Renal cortical epithelial cell (primary cell): ENCODE results near the gene PHF21A. TPM values are rescaled to one million over a fixed set of nuclear protein-coding genes. Genes with fewer than 3 reads are reported as not detected.

Source experiments
- DNase-seq: peaks from one replicate; pipeline ENCODE4 v3.0.0-alpha.2; 2011; ENCODE audit warnings: low read depth
- total RNA-seq: library from RNA; depleted of rRNA; stranded (reverse); fragments of >200 nt; gene quantifications from 2 replicates; pipeline ENCODE4 v1.2.3, GENCODE V29; 2014

PHF21A gene
- 8.9 and 27.7 TPM in 2 replicates for total RNA-seq

GRCh38 chr11:46121301-46121723 is at the start of gene PHF21A:
PHF21A (minus strand) TSS chr11:46121454; CDS start chr11:46084219, 37,235 bp downstream.
- DNase-seq, result peak; percentile 66

DNA sequence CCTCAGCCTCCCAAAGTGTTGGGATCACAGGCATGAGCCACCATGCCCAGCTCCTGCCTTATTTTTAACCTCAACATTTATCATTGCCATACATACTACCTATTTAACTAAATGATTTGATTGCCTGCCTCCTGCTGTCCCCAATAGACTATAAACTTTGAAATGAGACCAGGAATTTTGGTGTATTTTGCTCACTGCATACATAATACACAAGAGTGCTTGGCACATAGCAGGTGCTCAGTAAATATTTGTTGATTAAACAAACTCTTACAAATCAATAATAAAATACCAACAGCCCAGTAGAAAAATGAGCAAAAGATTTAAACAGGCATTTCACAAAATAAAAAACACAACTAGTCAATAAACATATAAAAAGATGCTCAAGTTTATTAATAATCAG is 49.5 kb upstream of the PHF21A start:
- no peak for DNase-seq

DNA sequence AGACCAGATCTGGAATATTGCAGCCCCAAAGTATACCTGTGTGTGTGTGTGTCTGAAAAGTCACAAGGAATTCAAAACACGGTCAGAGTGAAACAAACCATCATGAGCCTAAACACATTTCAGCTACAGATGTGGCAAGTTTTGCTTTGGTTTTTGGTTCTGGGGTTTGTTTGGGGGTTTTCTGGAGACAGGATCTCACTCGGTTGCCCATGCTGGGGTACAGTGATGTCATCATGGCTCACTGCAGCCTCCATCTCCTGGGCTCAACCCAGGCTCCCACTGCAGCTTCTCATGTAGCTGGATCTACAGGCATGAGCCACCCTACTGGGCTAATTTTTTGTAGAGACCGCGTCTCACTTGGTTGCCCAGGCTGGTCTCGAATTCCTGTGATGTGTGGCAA is 41.4 kb upstream of the PHF21A start:
- DNase-seq, result no peak

GRCh38 chr11:46161201-46161600 is 39.9 kb upstream of the PHF21A start:
- DNase-seq, result no peak

- no peak for DNase-seq
These were observed 38.8 kb upstream of the PHF21A start for GRCh38 chr11:46160100-46160499.

GRCh38 chr11:46159680-46160079 is 38.4 kb upstream of the PHF21A start:
- DNase-seq, result peak; percentile 26

DNA sequence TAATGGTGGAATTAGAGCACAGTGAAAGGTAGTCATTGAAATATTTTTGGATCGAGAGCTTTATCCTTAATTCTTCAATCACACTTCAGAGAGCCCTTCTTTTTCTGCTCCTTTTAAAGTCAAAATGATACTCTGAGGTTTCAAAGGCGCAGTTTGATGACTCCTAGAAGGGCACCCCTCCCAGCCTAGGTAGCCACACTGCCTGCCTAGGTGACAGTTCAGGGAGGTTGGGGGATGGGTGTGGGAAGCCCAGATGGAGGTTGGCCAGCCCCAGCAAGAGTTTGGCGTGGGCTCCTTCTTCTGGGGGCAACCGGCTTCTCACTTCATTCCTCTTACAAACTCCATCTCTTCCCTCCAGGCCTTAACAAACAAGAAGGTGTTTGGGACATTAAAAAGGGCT is 28.6 kb upstream of the PHF21A start:
- DNase-seq, result no peak

- DNase-seq, result no peak
These were observed 28.1 kb upstream of the PHF21A start for GRCh38 chr11:46149342-46149741.

DNA sequence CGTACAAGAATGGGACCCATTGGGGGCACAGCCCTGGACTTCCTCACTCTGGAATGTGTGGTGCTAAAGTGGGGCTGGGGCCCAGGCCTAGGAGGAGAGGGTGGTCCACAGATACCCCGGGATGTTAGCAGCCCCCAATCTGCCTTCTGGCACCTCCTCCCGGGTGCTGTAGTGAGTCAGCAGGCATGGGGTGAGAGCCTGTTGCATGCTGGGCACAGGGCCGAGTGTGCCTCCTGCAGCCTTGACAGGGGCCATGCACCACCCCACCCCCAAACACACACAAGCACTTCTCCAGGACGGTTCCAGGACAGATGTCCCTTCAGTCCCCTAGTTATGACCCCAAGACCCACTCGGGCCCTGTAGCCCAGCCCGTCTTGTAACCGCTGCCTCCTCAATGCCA is 23.5 kb upstream of the PHF21A start:
- DNase-seq, result no peak

GRCh38 chr11:46143049-46143806 is 22.0 kb upstream of the PHF21A start:
- DNase-seq, result no peak

- DNase-seq, result no peak
These were observed 21.3 kb upstream of the PHF21A start for GRCh38 chr11:46142561-46142960.

DNA sequence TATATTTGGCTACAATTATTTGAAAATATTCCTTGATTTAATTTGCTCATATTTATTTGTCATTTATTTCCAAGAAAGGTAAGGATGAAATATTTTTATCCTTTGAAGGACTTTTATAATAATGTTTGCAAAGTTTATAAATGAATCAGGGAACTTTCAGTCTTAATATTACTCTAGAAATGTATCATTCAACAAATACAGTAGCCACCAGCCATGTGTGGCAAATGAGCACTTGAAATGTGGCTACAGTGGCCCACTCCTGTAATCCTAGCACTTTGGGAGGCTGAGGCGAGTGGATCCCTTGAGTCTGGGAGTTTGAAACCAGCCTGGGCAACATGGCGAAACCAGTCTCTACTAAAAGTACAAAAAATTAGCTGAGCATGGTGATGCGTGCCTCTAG is 20.3 kb upstream of the PHF21A start:
- DNase-seq, result no peak

DNA sequence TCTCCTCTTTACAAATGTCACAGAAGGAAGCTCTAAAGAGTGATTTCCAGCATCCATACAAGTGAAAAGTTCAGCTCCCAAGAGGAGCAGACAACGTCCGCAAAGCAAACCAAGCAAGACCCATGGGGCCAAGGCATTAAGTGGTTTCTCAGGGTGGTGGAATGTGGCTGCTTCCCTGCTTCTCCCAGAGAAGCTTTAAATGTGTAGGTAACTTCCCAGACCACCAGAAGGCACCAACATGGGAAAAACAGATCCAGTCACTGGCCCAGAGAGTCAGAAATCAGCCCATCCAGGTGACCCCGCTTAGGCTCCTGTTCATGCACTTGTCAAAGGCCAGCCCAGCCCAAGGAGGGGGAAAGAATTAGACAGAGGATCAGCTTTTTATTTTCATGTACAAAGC is 13.3 kb upstream of the PHF21A start:
- no peak for DNase-seq

DNA sequence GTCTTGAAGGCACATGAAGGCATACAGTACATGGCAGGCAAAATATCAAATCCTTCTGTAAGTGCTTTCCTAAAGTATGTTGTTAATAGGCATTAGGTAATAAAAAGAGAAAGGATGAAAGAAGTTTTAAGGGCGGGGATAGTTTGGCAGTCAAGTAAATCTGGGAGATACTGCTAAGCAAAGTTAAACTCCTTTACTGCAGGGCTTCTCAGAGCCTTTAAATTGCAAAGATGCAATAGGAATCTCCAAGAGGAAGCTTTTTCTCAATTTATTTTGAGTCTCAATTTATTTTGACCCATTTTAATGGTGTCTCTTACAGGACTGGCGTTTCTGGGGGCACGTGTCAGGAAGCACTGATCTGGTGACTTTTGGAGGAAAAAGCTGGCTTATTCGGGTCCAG is 12.8 kb upstream of the PHF21A start:
- DNase-seq, result no peak

DNA sequence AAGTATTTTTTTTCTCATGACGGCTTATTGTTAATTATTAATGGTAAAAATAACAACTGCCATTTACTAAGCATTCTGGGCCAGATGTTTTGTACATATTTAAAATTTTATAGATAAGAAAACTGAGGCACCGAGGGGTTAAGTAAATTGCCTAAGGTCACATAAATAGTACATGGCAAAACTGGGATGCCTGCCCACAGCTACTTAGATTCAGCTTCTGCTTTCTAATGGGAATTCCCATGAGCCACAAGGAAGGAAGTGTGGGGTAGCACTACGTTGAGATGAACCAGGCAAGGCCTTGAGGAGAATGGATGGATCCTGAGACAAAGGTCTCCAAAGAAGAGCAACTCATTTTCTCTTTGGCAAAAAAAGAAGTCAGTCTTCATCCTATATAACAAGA is 11.9 kb upstream of the PHF21A start:
- DNase-seq, result peak; percentile 4

GRCh38 chr11:46130286-46130940 is 9.2 kb upstream of the PHF21A start:
- no peak for DNase-seq

DNA sequence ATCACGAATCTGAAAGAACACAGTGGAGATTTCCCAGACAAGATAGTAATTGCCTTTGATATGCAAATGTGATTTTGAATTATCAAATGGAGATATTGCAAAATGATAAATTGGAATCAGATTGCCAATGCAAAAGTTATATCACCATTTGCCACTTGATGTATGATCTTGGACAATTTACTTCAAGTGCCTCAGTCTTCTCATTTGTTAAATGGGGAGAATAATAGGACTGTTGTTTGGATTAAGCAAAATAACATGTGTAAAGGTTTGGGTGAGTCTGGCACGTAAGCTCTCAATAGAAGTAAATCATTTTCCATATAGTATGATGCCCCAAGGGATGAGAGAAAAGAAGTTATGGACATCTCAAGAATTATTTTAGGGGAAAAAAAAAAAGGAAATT is 7.9 kb upstream of the PHF21A start:
- DNase-seq, result no peak

GRCh38 chr11:46127150-46127638 is 5.9 kb upstream of the PHF21A start:
- peak; percentile 23 for DNase-seq

DNA sequence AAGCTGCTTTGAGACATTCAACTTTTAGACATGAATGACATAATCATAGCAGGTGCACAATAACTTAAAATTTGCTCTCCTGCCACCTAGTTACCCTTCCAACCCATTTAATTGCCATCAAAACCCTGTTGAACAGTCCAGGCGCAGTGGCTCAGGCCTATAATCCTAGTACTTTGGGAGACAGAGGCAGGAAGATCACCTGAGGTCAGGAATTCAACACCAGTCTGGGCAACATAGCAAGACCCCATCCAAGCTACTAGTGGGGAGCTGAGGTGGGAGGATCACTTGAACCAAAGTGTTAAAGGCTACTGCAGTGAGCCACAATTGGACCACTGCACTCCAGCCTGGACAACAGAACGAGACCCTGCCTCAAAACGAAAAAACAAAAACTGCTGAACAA is 4.0 kb upstream of the PHF21A start:
- no peak for DNase-seq

- no peak for DNase-seq
These were observed 1.9 kb upstream of the PHF21A start for GRCh38 chr11:46122945-46123715.

- peak; percentile 81 for DNase-seq
These were observed 647 bp upstream of the PHF21A start for GRCh38 chr11:46121724-46122477.
